HepG2 (cell line): Measurements from ENCODE around the gene CNOT10. TPM values are rescaled to one million over a fixed set of nuclear protein-coding genes. Genes with fewer than 3 reads are reported as not detected.

Experiments used
- ATAC-seq: fragments of 200-7000 bp; cut with Tn5 transposase; 3 replicates; pipeline ENCODE4 v1.9.1; 2020; ENCODE audit warnings: mild to moderate bottlenecking, moderate library complexity
- BruUV-seq: library from RNA; stranded (reverse); fragments of 400-500 nt; replicated peaks from 2 replicates; lab custom pipeline; 2021; lab: Mats Ljungman, UMichigan
- CTCF ChIA-PET: fragments of 300-600 bp; formaldehyde crosslinking; extraction: SDS; loops from one replicate; lab custom pipeline; 2021; ENCODE audit warnings: low total read pairs, inconsistent platforms, low intra/inter-chr PET ratio; lab: Yijun Ruan, JAX
- POLR2A ChIA-PET: fragments of 350-600 bp; sonication (Branson Sonifier 250); formaldehyde crosslinking; loops from one replicate; lab custom pipeline; 2020; ENCODE audit warnings: antibody characterized with exemption, inconsistent platforms; lab: Yijun Ruan, JAX
- DNase-seq: peaks from one replicate; pipeline ENCODE4 v3.0.0-alpha.2; 2015; ENCODE audit warnings: low spot score
- FAIRE-seq: peaks from 3 replicates; lab custom pipeline; 2011; peaks lifted over from hg19 to GRCh38; lab: Jason Lieb, UNC
- H2AFZ ChIP-seq: one replicate; pipeline ENCODE4 v1.6.1; 2011; ENCODE audit warnings: low read length, inconsistent platforms
- H3K27ac ChIP-seq: fragments of 300-600 bp; 3 replicates; pipeline ENCODE4 v1.8.0; 2011; ENCODE audit warnings: mixed run types, mild to moderate bottlenecking, mixed read lengths, low read length, inconsistent platforms; ENCODE audit not compliant: insufficient read depth; ENCODE audit errors: extremely low read length
- H3K27me3 ChIP-seq, 2 experiments: fragments of 200-600 bp in 1 of 2; 2 replicates in 1 of 2; 3 replicates in 1 of 2; pipeline versions ENCODE4 v1.6.0 to v1.8.0; 2011; ENCODE audit warnings: low read length in 2 of 2, mild to moderate bottlenecking in 2 of 2, moderate library complexity in 2 of 2, inconsistent platforms in 1 of 2; ENCODE audit not compliant: insufficient read depth in 2 of 2, control insufficient read depth in 1 of 2
- H3K36me3 ChIP-seq, 2 experiments: fragments of 200-600 bp in 1 of 2; replicated peaks in 1 of 2; 2 replicates in 1 of 2; 3 replicates in 1 of 2; pipeline versions ENCODE4 v1.5.1 to v1.8.0; 2011; ENCODE audit warnings: low read length in 2 of 2, inconsistent platforms in 1 of 2; ENCODE audit not compliant: insufficient read depth in 2 of 2, control insufficient read depth in 1 of 2
- H3K4me1 ChIP-seq: 2 replicates; pipeline ENCODE4 v1.5.1; 2012; ENCODE audit warnings: low read length, inconsistent platforms; ENCODE audit not compliant: insufficient read depth
- H3K4me2 ChIP-seq: 2 replicates; pipeline ENCODE4 v1.6.0; 2011; ENCODE audit warnings: low read depth, low read length, inconsistent platforms
- H3K4me3 ChIP-seq, 3 experiments: fragments of 200-600 bp in 1 of 3; sonication (generic), shearing (Covaris generic) in 1 of 3; replicated peaks in 1 of 3; 2 replicates each; pipeline ENCODE4 v1.5.1; 2011 to 2016; ENCODE audit warnings: low read length in 3 of 3, inconsistent platforms in 2 of 3, low read depth in 2 of 3, mild to moderate bottlenecking in 2 of 3, control low read depth in 1 of 3, mixed read lengths in 1 of 3; ENCODE audit not compliant: insufficient read depth in 1 of 3
- H3K79me2 ChIP-seq: one replicate; pipeline ENCODE4 v1.6.1; 2011; ENCODE audit warnings: low read length, inconsistent platforms; ENCODE audit not compliant: insufficient read depth
- H3K9ac ChIP-seq: 2 replicates; pipeline ENCODE4 v1.6.0; 2011; ENCODE audit warnings: mild to moderate bottlenecking, low read depth, low read length, inconsistent platforms; ENCODE audit not compliant: insufficient read depth
- H3K9me3 ChIP-seq: 2 replicates; pipeline ENCODE4 v1.5.1; 2012; ENCODE audit warnings: mild to moderate bottlenecking, low read length
- H4K20me1 ChIP-seq: 2 replicates; pipeline ENCODE4 v1.6.0; 2011; ENCODE audit warnings: inconsistent platforms, mild to moderate bottlenecking, low read length, moderate library complexity; ENCODE audit not compliant: insufficient read depth
- ATF1 ChIP-seq: IDR thresholded peaks from 2 replicates; pipeline ENCODE4 v1.6.1; 2016; ENCODE audit warnings: mild to moderate bottlenecking, control low read depth
- CTCF ChIP-seq: sonication (generic); formaldehyde crosslinking; IDR thresholded peaks from 2 replicates; pipeline ENCODE4 v1.5.0; 2020; ENCODE audit warnings: mild to moderate bottlenecking, missing genetic modification reagents, moderate library complexity
- NFKB2 ChIP-seq: sonication (generic); formaldehyde crosslinking; IDR thresholded peaks from 2 replicates; pipeline ENCODE4 v1.4.0; 2020; ENCODE audit warnings: missing genetic modification reagents, borderline replicate concordance
- NPAS2 ChIP-seq: sonication (generic); formaldehyde crosslinking; IDR thresholded peaks from 2 replicates; pipeline ENCODE4 v1.8.0; 2022; ENCODE audit warnings: mild to moderate bottlenecking, missing genetic modification reagents, borderline replicate concordance
- RARA ChIP-seq: IDR thresholded peaks from 2 replicates; pipeline ENCODE4 v1.6.1; 2016; ENCODE audit warnings: missing genetic modification reagents, missing compliant biosample characterization
- TBX3 ChIP-seq: fragments of 450-650 bp; IDR thresholded peaks from 2 replicates; pipeline ENCODE4 v1.6.1; 2017; ENCODE audit warnings: antibody characterized with exemption, mild to moderate bottlenecking, inconsistent platforms, borderline replicate concordance
- ZNF441 ChIP-seq: sonication (generic); formaldehyde crosslinking; IDR thresholded peaks from 2 replicates; pipeline ENCODE4 v1.7.0; 2021; ENCODE audit warnings: missing genetic modification reagents, borderline replicate concordance
- ZNF574 ChIP-seq: sonication (generic); formaldehyde crosslinking; IDR thresholded peaks from 2 replicates; pipeline ENCODE4 v1.4.0; 2020; ENCODE audit warnings: missing genetic modification reagents
- WGBS: methylation state at CpG from one replicate; pipeline ENCODE4 v1.1.6; 2017; ENCODE audit warnings: low lambda C conversion rate; 5-methylcytosine and 5-hydroxymethylcytosine counted together
- in situ Hi-C: cut with HindIII; loops from 2 replicates; pipeline ENCODE4 v1.10.0; 2017; ENCODE audit warnings: low pct_unique_long_range_greater_than_20kb; ENCODE audit not compliant: extremely low pct_ligation_motif_present
- intact Hi-C: fragments of 100-400 bp; cut with micrococcal nuclease; formaldehyde crosslinking; loops from one replicate; pipeline ENCODE4 v1.10.0; 2022; ENCODE audit not compliant: unreplicated experiment
- polyA plus RNA-seq, 8 experiments: library from polyadenylated mRNA; depleted of rRNA in 3 of 8; stranded (reverse) in 7 of 8; unstranded in 1 of 8; fragments of >200 nt; fragmentation: Illumina TruSeq in 4 of 8; extraction: Trizol in 4 of 8; gene quantifications; 2 replicates each; pipeline versions ENCODE4 v1.2.1 to v1.2.3, GENCODE V29; 2011 to 2016; ENCODE audit warnings: low read depth in 4 of 8, missing spikeins in 1 of 8, mixed read lengths in 1 of 8; ENCODE audit not compliant: insufficient read depth in 1 of 8
- total RNA-seq, 5 experiments: library from RNA; depleted of rRNA; stranded (reverse); fragments of >200 nt; fragmentation: Illumina TruSeq; extraction: Trizol; gene quantifications; 2 replicates each; pipeline ENCODE4 v1.2.3, GENCODE V29; 2016; ENCODE audit warnings: low read depth in 1 of 5
- TF ChIP-seq, protein P1 (sequence below): sonication (generic); formaldehyde crosslinking; IDR thresholded peaks from 2 replicates; pipeline ENCODE4 v1.4.0; 2020; ENCODE audit warnings: missing genetic modification reagents
- TF ChIP-seq, protein P2 (sequence below): IDR thresholded peaks from 2 replicates; pipeline ENCODE4 v1.6.1; 2016; ENCODE audit warnings: low read depth

The CNOT10 gene
- total and polyA plus RNA-seq, 2 of the 13 experiments (the other 11 are each of a cell fraction or from before 2014, with no cell fraction given) = 21.2 to 34.1 TPM

- TF ChIP-seq CTCF (CRISPR knock-in tag) (peak; percentile 73), ZNF441 (CRISPR knock-in tag) (no peak)
- TF ChIP-seq, all 625 proteins: peak for 11
These were observed 48.7 kb downstream of the CNOT10 start (continued) for GRCh38 chr3:32733631-32734229.

- Histone ChIP-seq H3K36me3 (peaks cover 2 to 43% of the 10 kb centered on the region in 2 experiments; a peak in 4 of 5 replicates), H3K4me3 (no peak overlapping the region), H3K27ac (no peak overlapping the region), H3K4me1 (no peaks in the 10 kb centered on the region), H4K20me1 (no peaks in the 10 kb centered on the region), H3K27me3 (no peaks in the 10 kb centered on the region), H3K4me2 (no peak overlapping the region), H3K9me3 (no peaks in the 10 kb centered on the region), H2AFZ (no peak overlapping the region), H3K9ac (no peak overlapping the region), H3K79me2 (peaks cover 14% of the 10 kb centered on the region)
- intact Hi-C loops (loop anchor here (5.0 to 10.0 kb wide), 2 partner anchors 170 to 222 kb away; no protein-coding TSS in a partner anchor), in situ Hi-C loops (loop anchor here (5.0 to 25.0 kb wide), 3 partner anchors 48 to 353 kb away; partner anchors contain the start of genes GLB1 and TMPPE)
- BruUV-seq = no TSS peak
- WGBS = 96% methylated on average over 3 of the region's 3 CpGs
- POLR2A ChIA-PET = no interaction called here
- CTCF ChIA-PET = no interaction called here
- DNase-seq = no peak
- no peak for FAIRE-seq
- ATAC-seq = no peak
- TF ChIP-seq TBX3 = no peak
- TF ChIP-seq ZNF574 (CRISPR knock-in tag) = no peak
- no peak for TF ChIP-seq ATF1 (CRISPR knock-in tag)
- TF ChIP-seq, protein P1, sequence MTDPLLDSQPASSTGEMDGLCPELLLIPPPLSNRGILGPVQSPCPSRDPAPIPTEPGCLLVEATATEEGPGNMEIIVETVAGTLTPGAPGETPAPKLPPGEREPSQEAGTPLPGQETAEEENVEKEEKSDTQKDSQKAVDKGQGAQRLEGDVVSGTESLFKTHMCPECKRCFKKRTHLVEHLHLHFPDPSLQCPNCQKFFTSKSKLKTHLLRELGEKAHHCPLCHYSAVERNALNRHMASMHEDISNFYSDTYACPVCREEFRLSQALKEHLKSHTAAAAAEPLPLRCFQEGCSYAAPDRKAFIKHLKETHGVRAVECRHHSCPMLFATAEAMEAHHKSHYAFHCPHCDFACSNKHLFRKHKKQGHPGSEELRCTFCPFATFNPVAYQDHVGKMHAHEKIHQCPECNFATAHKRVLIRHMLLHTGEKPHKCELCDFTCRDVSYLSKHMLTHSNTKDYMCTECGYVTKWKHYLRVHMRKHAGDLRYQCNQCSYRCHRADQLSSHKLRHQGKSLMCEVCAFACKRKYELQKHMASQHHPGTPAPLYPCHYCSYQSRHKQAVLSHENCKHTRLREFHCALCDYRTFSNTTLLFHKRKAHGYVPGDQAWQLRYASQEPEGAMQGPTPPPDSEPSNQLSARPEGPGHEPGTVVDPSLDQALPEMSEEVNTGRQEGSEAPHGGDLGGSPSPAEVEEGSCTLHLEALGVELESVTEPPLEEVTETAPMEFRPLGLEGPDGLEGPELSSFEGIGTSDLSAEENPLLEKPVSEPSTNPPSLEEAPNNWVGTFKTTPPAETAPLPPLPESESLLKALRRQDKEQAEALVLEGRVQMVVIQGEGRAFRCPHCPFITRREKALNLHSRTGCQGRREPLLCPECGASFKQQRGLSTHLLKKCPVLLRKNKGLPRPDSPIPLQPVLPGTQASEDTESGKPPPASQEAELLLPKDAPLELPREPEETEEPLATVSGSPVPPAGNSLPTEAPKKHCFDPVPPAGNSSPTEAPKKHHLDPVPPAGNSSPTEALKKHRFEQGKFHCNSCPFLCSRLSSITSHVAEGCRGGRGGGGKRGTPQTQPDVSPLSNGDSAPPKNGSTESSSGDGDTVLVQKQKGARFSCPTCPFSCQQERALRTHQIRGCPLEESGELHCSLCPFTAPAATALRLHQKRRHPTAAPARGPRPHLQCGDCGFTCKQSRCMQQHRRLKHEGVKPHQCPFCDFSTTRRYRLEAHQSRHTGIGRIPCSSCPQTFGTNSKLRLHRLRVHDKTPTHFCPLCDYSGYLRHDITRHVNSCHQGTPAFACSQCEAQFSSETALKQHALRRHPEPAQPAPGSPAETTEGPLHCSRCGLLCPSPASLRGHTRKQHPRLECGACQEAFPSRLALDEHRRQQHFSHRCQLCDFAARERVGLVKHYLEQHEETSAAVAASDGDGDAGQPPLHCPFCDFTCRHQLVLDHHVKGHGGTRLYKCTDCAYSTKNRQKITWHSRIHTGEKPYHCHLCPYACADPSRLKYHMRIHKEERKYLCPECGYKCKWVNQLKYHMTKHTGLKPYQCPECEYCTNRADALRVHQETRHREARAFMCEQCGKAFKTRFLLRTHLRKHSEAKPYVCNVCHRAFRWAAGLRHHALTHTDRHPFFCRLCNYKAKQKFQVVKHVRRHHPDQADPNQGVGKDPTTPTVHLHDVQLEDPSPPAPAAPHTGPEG = no peak
- TF ChIP-seq RARA = no peak
- TF ChIP-seq NPAS2 (CRISPR knock-in tag) = no peak
- TF ChIP-seq NFKB2 = no peak
- TF ChIP-seq, protein P2, sequence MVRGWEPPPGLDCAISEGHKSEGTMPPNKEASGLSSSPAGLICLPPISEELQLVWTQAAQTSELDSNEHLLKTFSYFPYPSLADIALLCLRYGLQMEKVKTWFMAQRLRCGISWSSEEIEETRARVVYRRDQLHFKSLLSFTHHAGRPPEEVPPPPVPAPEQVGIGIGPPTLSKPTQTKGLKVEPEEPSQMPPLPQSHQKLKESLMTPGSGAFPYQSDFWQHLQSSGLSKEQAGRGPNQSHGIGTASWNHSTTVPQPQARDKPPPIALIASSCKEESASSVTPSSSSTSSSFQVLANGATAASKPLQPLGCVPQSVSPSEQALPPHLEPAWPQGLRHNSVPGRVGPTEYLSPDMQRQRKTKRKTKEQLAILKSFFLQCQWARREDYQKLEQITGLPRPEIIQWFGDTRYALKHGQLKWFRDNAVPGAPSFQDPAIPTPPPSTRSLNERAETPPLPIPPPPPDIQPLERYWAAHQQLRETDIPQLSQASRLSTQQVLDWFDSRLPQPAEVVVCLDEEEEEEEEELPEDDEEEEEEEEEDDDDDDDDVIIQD (CRISPR knock-in tag) = no peak
These were observed 49.8 kb downstream of the CNOT10 start for GRCh38 chr3:32734756-32735155.
